CD4-positive, alpha-beta T cell treated with Interleukin-21 for 1 hour (primary cell): ENCODE data around the gene LYG1.
"Not testable (repeated sequence)": the region's sequence is repeated elsewhere in the genome, so short reads cannot be mapped to it uniquely, and the experiment has no call there.

Experiments
- DNase-seq: peaks from one replicate; pipeline ENCODE4 v3.0.0-alpha.2; 2020

LYG1 gene

GRCh38 chr2:99301097-99301496, at the start of gene LYG1:
Gene LYG1, minus strand, starts transcription at chr2:99301197. Its CDS starts 5,527 bp downstream, at chr2:99295670.
- not testable (repeated sequence) for DNase-seq

GRCh38 chr2:99350194-99350593, 49.2 kb upstream of the LYG1 start:
- no peak for DNase-seq

- no peak for DNase-seq
Observed at GRCh38 chr2:99348173-99348572, 47.2 kb upstream of the LYG1 start.

- DNase-seq, result no peak
Observed at GRCh38 chr2:99346218-99346617, 45.2 kb upstream of the LYG1 start.

GRCh38 chr2:99345446-99345845, 44.4 kb upstream of the LYG1 start:
- not testable (repeated sequence) for DNase-seq

- DNase-seq, result no peak
Observed at GRCh38 chr2:99342536-99342935, 41.5 kb upstream of the LYG1 start.

GRCh38 chr2:99340669-99341236, 39.8 kb upstream of the LYG1 start:
- DNase-seq, result no peak

GRCh38 chr2:99338029-99338585, 37.1 kb upstream of the LYG1 start:
- DNase-seq, result peak; percentile 18

GRCh38 chr2:99337113-99338028, 36.4 kb upstream of the LYG1 start, which contains the start of gene EIF5B:
Gene EIF5B, plus strand, starts transcription at chr2:99337389. Its CDS starts 166 bp downstream, at chr2:99337555.
- peak; percentile 94 for DNase-seq

GRCh38 chr2:99336804-99337112, 35.8 kb upstream of the LYG1 start:
- no peak for DNase-seq

- peak; percentile 99 for DNase-seq
Observed at GRCh38 chr2:99335911-99336803, 35.2 kb upstream of the LYG1 start, which contains the start of gene TXNDC9. Gene TXNDC9, minus strand, starts transcription at chr2:99336333. Its CDS starts 3,123 bp downstream, at chr2:99333210.

GRCh38 chr2:99325384-99325783, 24.4 kb upstream of the LYG1 start:
- no peak for DNase-seq

- not testable (repeated sequence) for DNase-seq
Observed at GRCh38 chr2:99317873-99318200, 16.8 kb upstream of the LYG1 start.

GRCh38 chr2:99317161-99317872, 16.3 kb upstream of the LYG1 start:
- no peak for DNase-seq

- DNase-seq, result no peak
Observed at GRCh38 chr2:99299580-99299979, 1.4 kb downstream of the LYG1 start.

- DNase-seq, result no peak
Observed at GRCh38 chr2:99297994-99298393, 3.0 kb downstream of the LYG1 start.

- no peak for DNase-seq
Observed at GRCh38 chr2:99285526-99285925, 15.5 kb downstream of the LYG1 start.

- no peak for DNase-seq
Observed at GRCh38 chr2:99279969-99280695, 20.9 kb downstream of the LYG1 start.

GRCh38 chr2:99278793-99279291, 22.2 kb downstream of the LYG1 start:
- DNase-seq, result no peak

GRCh38 chr2:99278195-99278765, 22.7 kb downstream of the LYG1 start:
- DNase-seq, result not testable (repeated sequence)

- DNase-seq, result no peak
Observed at GRCh38 chr2:99275882-99276281, 25.1 kb downstream of the LYG1 start.
